ENCODE data around the gene POLG2.

DNA sequence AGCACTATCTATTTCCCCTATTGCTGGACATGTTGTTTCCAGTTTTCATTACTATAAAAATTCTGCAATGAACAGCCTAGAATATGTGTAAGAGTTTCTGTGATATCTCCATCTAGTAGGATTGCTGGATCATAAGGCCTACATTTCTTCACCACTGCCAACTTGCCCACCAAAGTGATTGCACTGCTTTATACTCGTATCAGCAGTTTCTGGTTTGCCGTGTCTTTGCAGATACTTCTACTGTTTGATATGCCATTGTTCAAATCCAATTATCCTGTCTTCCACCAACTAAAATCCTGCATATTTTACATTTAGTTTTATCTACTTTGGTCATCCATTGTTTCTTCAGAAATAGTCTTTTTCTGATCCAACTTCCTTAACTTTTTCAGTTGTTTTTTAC is 31.1 kb upstream of the POLG2 start:
- TF ChIP-seq SP1 (IDR thresholded peaks at IDR 0.05): no peak
- TF ChIP-seq BHLHE40 (IDR thresholded peaks at IDR 0.05; ENCODE audit: borderline replicate concordance): no peak
- TF ChIP-seq FOXK2 (IDR thresholded peaks at IDR 0.05): no peak
- TF ChIP-seq FOXM1 (IDR thresholded peaks at IDR 0.05; ENCODE audit: borderline replicate concordance): no peak
- no peak for TF ChIP-seq HDGF (IDR thresholded peaks at IDR 0.05; ENCODE audit: borderline replicate concordance)
